Stromal cell of bone marrow (primary cell): ENCODE results near the gene CERK.
A peak's percentile ranks its signal among the peaks of the same experiment; 100 is the strongest.

Source experiments
- DNase-seq: peaks from one replicate; pipeline ENCODE4 v3.0.0-alpha.2; 2012; ENCODE audit warnings: low read depth

The CERK gene

DNA sequence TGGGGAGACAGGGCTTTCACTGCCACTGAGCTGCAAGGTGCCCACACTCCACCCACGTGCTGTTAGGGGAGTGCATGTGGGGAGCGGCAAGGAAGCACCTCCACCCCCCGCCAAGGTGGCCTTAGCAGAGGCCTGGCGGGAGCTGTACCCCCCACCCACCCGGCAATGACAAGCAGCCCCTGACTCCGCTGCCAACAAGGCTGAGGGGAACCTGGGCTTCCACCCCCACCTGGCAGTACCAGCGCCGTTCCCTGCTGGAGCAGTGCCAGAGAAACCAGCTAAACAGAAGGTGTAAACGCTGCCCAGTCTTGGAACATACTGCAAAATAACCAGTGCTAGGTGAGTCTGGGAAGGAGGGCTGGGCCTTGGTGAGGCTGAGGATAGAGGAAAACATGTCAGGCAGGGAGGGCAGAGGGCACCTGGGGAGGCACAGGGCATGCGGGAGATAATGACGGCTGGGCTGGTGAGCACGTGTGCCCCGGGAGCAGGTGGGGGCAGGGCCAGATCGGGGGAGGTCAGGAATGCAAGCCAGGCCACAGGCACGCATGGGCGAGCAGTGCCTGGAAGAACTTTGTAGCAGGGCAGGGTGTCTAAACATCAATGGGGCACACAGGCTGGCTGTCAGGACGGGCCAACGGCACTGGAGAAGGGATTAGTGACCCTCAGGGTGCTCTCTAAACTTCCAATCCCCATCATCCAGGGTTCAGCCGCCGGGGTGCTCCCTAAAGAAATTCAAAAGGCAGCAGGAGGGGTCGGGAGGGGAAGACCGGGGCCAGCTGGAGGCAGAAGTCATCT is 6.6 kb downstream of the CERK start:
- no peak for DNase-seq

DNA sequence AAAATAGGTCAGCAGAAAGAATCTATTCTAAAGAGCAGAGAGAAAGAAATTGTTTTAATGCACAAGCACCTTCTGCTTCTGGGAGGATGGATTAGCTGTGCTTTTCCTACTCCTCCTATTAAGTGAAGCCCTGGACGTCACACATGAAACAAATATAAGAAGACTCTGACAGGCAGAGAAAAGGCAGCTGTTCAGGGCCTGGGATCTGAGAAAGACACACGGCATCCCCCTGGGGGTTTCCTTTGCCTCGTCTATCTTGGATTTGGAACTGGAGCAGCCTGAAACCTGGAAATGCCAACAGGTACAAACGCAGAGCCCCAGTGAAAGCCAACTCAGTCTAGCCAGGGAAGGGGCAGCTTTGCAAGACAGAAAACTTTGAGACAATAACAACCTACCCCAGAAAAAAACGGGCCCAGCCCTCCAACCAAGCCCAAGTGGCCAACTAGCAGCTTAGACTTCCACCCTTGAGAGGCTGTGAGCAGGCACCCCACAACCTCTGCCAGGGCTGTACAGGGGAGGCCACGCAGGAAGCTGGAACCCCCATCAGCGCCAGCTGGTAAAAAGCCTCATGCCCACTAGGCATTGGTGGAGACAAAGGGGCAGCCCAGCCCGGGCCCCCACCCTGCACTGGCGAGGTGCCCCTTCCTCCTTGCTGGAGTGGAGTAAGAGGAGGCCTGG is 7.3 kb downstream of the CERK start:
- no peak for DNase-seq

DNA sequence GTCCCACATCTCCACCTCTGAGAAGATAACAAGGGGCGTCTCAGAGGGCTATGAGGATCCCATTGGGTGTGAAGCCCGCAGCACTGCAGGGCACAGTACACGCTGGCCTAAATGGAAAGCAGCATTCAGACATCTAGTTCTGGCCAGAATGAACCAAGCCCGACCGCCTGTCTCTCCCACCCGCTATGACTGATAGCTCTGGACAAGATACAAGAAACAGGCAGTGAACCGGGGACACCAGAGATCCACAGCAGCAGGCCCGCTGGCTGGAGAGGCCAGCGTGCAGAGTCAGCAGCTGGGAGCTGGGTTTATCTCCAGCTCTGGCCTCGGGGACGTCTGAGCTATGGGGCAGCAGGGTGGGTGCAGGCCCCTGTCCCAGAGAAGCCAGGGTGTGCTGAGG is 9.6 kb downstream of the CERK start:
- no peak for DNase-seq

DNA sequence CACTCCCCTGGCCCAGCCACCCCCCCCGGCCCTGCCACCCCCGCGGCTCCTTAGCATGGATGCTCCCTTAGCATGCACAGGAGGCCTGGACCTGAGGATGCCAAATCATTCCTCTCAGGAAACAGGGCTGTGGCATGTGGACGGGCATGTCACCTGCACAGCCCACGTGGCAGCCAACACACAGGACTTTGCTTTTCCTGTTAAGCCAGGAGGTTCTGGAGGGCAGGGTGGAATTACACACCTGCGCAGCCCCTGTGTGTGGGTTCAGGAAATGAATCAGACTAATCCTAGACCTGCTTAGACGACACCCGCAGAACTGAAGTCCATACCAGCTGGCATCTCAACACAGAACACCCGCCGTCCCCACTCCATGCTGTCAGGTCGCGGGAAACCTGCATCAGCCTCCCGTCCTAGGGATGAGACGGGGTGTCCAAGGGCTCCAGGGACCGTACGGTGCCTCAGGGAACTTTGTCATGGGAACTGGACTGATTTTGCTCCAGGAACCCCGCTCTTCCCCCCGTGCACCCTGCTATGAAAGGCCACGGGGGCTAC is 10.2 kb downstream of the CERK start:
- no peak for DNase-seq

DNA sequence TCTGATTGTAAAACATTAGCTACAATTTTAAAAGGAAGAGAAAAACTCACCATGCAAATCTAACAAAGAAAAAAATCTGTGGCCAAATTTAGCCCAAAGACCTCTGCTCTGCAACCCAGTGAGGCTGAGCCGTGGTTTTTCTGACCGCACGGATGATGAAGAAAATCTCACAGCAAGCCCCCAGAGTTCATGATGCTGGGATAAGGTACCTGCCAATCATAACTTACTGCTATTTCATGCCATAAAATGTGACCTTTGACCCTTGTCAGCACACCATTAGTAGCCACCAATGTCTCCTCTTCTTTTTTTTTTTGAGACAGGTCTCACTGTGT is 11.1 kb downstream of the CERK start:
- DNase-seq, result no peak

DNA sequence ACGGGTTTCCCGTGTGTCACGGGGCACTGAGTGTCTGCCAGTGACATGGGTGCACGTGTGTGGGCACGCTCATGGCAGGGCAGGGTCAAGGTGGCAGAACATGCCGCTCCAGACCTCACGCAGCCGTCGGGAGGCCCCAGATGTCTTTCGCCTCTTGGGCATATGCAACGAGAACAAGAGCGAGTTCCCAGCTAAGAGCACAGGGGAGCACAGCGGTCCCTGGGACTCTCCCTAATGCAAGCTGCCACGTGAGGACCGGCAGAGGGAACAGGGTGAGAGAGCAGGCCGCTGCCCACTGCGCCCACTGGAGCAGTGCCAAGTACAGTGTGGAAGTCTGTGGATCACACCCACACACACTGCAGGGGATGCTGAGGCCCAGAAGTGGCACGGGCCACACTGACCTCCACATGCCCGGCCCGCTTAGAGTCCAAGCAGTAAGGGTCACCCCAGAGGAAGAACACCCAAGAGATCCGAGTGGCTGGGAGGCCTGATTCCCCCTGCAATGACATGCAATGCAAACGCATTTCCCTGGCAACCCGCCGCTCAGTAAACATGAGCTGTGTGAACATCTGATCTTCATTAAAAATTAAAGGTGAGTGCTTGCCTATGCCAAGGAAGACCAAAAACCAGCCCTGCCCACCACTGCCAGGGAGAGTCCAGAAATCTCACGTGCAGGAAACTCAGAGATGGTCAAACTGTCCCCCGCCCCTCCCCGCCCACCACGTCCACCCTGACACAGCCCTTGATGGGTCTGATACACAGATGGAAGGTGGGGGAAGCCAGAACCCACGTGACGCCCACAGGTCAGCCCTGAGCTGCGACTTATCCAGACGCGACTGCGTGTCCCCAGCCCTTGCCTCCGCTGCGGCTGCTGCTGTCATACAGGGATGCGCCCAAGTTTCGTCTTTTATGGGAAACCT is 11.7 kb downstream of the CERK start:
- DNase-seq, result no peak

DNA sequence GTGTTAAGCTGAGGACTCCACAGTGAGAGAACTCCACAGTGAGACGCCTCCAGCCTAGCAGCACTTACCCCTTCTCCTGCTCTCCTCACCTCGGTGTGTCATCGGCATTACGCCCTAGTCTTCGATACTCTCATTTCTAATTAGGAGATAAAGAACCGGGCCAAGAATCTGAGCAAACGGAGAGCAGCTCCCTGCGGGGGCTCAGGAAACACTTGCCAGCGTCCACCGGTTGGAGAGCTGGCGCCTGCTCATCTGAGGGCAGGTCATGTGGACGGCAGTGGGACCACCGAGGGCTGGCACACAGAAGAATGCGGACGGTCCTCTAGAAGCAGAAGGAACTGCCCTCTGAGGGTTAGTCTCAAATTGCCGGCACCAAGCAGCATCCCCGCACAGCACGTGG is 13.0 kb downstream of the CERK start:
- no peak for DNase-seq

DNA sequence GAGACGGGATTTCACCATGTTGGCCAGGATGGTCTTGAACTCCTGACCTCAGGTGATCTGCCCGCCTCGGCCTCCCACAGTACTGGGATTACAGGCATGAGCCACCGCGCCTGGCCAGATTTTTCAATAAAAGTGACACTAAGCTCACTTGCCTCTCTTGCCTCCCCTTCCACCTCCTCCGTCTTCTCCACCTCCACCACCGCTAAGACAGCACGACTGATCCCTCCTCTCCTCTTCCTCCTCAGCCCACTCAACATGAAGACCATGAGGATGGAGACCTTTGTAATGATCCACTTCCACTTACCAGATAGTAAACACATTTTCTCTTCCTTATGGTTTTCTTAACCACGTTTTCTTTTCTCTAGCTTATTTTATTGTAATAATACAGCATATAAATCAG is 14.2 kb downstream of the CERK start:
- DNase-seq, result no peak

DNA sequence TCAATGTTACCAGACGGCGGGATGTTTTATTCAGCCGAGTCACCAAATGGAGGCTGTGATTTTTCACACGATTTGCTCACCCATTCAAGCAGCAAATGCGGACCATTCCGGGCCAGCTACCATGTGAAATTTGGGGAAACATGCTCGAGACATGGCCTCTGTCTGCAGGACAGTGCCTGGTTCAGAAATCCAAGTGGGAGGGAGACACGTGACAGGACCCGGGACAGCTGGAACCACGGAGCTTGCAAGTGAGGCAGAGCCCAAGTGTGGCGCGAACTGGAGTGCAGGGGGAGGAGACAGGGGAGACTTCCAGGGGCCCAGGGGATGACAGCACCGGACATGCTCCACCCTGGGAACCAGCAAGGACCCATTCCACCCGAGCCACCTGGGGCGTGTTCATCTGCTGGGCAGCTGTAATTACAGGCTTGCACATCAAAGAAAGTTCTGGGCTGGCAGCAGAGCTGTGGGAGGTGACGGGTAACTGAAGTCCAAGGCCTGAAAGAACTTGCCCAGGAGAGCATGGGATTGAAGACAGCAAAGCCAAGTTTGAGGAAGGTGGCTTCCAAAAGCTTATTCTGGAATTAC is 16.5 kb downstream of the CERK start:
- DNase-seq, result no peak

DNA sequence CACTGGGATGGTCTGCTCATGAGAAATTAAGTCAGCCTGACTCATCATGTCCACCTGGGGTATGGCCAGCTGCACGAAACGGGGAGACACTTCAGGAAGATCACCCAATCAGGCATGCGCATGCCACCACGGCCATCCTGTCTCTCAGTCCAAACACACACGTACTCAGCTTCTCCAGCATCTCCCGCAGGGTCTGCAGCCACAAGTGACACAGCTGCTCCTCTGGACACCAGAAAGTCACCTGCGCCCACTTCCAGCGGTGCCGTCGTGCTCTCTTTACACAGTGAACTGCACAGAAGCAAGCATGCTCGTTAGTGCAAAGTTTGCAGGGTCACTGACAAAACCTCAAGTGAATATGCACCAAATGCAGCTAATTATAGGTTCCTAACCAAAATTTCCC is 18.1 kb downstream of the CERK start:
- DNase-seq, result no peak

DNA sequence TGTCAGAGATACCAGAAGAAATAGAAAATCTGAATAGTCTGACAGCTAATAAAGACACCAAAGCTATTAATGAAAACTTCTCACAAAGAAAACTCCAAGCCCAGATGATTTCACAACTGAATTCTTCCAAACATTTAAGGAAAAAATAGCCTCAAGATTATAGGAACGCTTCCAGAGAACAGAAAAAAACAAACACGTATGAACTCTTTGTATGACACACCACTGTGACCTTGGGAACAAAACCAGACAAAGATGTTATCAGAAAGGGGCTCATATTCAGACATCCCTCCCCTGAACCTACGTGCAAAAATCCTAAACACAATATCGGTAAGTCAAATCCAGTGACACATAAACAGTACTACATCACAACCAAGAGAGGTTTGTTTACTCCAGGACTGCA is 23.5 kb downstream of the CERK start:
- DNase-seq, result peak; percentile 3

DNA sequence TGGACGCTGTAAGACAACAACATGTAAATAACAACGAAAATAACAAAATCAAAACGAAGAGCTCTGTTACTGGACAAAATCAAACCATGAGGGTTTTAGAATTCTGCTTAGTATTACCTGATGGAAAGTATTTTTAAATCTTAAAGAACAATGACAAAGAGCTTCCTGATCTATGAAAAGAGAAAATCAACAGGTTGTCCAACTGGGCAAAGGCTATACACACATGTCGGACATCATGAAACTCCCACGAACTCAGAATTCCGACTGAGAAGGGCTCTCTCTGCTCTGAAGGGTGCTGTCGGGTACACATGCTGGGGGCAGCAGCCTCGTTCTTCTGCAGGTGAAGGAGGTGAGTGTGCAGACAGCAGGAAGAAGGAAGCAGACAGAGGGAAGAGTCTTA is 25.8 kb downstream of the CERK start:
- DNase-seq, result no peak

DNA sequence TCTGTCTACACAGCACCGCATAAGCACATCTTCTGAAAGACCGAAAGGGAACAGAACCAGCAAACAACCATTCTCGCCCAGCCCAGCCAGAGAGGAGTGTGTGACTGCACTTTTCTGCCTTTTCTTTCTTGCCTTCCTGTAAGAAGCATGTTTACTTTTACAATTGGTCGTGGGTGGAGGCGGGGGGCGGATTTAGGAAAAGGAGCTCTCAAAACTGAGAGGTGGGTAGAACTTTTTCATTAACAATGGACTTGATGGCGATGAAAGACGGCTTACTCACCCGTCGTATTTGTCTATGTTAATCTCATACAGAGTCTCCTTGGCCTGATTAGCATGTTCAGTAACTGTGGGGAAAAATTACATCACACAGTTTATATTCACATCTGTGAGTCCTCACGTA is 27.2 kb downstream of the CERK start:
- no peak for DNase-seq

DNA sequence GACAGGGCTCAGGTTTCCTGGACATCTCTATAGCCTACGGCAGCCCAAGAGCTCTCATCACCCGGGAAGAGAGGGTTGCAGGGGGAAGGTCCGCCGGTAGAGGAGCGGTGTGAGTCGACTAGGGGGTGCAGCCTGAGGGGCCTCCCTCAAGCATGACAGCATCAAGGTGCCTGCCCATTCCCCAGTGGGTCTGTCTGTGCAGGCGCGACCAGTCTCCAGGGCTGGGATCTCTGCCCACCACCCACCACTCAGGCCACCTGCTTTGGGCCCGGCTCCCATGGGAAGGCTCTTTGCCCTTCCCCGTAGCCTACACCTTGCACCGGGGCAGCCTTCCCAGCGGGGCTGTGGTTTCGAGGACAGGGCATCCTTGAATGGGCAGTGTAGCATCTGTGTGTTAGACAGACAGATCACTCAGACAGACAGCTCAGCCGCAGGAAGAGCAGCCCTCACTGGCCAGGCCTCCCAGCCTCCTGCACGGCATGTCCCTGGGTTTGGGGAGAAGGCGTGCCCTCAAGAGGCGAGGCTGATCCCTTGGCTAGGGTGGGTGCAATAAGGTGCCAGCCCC is 29.2 kb downstream of the CERK start:
- no peak for DNase-seq

DNA sequence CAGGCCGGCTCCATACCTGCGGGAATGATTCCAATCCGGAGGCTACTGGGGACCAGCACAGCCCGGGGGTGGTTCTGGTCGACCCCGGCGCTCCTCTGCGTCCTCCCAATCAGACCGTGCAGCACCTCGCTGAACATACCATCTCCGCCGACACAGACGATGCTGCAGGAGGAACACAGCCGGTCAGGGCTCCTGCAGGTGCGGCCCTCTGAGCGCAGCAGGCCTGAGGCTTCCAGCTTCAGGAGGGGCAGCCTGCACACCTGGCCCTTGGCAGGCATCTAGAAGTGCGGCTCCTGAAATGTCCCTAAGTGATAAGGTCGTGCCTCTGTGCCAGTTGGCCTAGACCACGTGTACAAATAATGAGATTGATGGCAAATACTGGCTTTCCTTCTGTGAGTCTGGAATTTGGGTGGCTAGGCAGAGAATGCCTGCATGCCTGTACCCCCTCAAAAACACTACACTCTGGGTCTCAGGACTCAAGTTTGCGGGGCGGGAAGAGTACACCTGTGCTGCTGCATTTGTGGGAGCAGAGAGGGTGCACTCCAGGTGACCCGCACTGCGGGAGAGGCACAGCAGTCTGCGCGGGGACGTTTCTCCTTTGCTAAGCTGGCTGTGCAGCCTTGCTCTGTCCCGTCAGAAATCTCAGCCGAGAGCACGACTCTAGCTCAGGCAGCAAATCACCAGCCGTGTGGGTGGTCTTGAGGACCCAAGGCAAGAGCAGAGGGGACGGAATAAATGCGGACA is 30.1 kb downstream of the CERK start:
- no peak for DNase-seq

DNA sequence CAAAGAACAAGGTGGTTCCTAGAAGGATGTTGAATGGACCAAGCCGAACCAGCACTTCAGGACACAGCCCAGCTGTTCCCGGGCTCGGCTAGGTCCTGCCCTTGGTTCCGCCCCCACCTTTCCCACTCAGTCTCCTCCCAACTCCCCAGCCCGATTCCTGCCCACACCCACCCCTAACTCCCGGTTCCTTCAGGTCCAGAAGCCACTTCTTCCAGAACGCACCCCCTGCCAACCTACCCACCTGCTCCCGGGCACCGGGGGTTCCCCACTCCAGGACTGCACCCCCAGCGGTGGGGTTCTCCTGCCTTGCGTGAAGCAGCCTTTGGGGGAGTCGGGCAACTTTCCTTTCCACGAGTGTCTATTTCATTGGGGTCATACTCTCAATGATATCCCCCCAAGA is 30.7 kb downstream of the CERK start:
- DNase-seq, result no peak

DNA sequence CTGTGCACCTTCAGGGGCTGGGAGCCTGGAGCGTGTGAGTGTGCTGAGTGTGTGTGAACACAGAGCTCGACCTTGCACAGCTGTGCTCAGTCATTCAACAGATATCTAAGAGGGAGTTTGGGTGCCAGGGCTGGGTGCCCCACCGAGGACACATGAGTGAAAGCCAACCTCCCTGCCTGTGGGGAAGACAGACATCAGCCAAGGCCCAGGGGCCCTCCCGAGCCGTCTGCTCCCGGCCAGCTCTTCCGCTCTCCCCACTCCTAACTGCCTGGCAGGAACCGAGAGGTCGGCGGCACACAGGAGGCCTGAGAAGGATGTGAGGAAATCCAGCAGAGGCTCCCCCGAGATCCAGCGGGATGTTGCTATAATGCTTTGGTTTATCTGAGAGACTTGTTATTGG is 32.0 kb downstream of the CERK start:
- DNase-seq, result no peak

DNA sequence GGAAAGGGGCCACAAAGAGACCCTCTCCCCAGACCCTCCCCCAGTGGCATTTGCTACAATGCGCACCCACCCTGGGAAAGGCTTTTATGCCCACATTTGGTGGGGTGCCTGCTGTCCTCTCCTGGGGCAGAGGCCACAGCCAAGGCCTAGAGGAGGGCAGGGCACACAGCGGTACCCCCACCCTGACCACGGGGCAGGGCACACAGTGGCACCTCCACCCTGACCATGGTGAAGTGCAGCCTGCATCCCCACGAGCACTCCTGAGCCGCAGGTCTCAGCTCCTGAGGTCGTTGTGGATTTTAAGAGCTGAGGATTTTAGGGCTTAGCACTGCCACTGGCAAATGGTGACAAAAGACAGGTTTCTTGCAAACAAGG is 34.1 kb downstream of the CERK start:
- no peak for DNase-seq

DNA sequence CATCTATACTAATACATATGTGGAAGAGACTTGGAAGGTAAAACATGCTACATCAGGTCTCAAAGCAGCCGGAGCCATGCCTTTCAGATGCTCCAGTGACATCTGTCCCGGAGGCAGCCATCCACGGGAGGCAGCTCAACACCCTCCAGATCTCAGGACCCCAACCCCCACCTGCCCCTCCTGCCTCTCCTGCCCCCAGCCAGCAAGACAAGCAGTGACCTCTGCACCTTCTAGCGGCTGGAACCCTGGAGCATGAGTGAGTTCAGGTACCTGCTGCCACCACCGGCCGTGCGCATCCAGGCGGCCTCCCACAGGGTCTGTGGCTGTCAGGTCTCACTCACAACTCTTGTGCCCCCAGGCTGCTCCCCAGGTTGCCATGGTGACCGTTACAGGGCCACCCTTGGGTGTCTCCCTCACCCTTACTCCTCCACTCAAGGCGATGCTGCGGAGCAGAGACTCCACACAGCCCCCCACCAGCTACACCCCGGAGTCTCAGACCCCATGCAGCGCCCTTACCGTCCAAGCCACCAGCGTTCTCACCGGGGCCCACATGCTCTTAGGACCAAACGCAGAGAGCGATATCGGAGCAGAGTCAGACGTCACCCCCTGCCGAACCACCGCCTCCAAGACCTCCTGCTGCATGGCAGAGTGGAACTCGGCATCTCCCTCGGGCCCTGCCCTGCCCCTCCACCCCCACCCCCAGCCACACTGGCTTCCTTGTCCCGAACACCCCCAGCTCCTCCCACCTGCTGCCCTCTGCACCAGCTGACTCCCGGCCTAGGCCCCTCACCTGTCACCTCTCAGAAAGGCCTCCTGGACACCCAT is 34.7 kb downstream of the CERK start:
- no peak for DNase-seq

DNA sequence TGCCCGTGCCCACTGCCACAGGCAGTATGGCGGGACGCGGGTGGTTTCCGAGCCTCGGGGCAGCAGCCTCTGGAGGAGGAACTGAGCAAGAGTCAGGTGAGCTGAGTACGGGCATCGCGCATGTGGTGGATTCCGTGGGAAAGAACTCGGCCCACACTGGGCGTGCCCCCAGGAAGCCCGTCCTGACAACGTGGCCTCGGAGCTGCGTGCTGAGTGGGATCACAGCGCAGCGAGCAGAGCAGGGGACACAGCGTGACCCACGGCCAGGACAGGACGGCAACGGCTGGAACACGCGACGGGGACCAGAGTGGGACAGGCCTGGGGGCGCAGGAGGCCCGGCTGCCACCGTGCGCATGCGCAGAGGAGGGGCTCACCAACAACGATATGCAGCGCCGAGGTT is 36.8 kb downstream of the CERK start:
- no peak for DNase-seq
